Hepatocyte (in vitro differentiated cells): ENCODE measurements around the gene ZNF462. TPM values are rescaled to one million over a fixed set of nuclear protein-coding genes. Genes with fewer than 3 reads are reported as not detected.

Source experiments
- DNase-seq: peaks from one replicate; pipeline ENCODE4 v3.0.0-alpha.2; 2016; ENCODE audit warnings: low spot score
- H2AFZ ChIP-seq: fragments of 200-600 bp; sonication (generic); 2 replicates; pipeline ENCODE4 v1.6.0; 2016; ENCODE audit warnings: antibody characterized with exemption, mild to moderate bottlenecking
- H3K27ac ChIP-seq: fragments of 200-600 bp; sonication (generic); 2 replicates; pipeline ENCODE4 v1.5.1; 2016; ENCODE audit warnings: mild to moderate bottlenecking
- H3K27me3 ChIP-seq: fragments of 200-600 bp; sonication (generic); 2 replicates; pipeline ENCODE4 v1.6.1; 2016
- H3K36me3 ChIP-seq: fragments of 200-600 bp; sonication (generic); replicated peaks from 2 replicates; pipeline ENCODE4 v1.5.1; 2016; ENCODE audit warnings: low read depth; ENCODE audit not compliant: insufficient read depth
- H3K4me1 ChIP-seq: fragments of 200-600 bp; sonication (generic); 2 replicates; pipeline ENCODE4 v1.5.1; 2016; ENCODE audit warnings: mild to moderate bottlenecking, moderate library complexity; ENCODE audit not compliant: insufficient read depth
- H3K4me2 ChIP-seq: fragments of 200-600 bp; sonication (generic); 2 replicates; pipeline ENCODE4 v1.6.0; 2016
- H3K4me3 ChIP-seq: fragments of 200-600 bp; sonication (generic); 2 replicates; pipeline ENCODE4 v1.5.1; 2016; ENCODE audit warnings: mild to moderate bottlenecking
- H3K79me2 ChIP-seq: fragments of 200-600 bp; sonication (generic); 2 replicates; pipeline ENCODE4 v1.6.0; 2017; ENCODE audit warnings: mild to moderate bottlenecking
- H3K9me2 ChIP-seq: fragments of 200-600 bp; sonication (generic); replicated peaks from 2 replicates; pipeline ENCODE4 v1.6.0; 2017; ENCODE audit warnings: mild to moderate bottlenecking; ENCODE audit not compliant: insufficient read depth
- H3K9me3 ChIP-seq: fragments of 200-600 bp; sonication (generic); 2 replicates; pipeline ENCODE4 v1.5.1; 2016; ENCODE audit warnings: low read depth, mild to moderate bottlenecking
- H4K20me1 ChIP-seq: fragments of 200-600 bp; sonication (generic); 2 replicates; pipeline ENCODE4 v1.6.0; 2016; ENCODE audit warnings: mild to moderate bottlenecking; ENCODE audit not compliant: insufficient read depth, poor library complexity, severe bottlenecking
- CTCF ChIP-seq: fragments of 200-600 bp; sonication (generic); IDR thresholded peaks from 2 replicates; pipeline ENCODE4 v1.5.1; 2016; ENCODE audit warnings: antibody characterized with exemption, mild to moderate bottlenecking; ENCODE audit not compliant: poor library complexity
- EZH2 ChIP-seq: fragments of 200-600 bp; sonication (generic); IDR thresholded peaks from 2 replicates; pipeline ENCODE4 v1.6.1; 2016; ENCODE audit warnings: antibody characterized with exemption, mild to moderate bottlenecking, borderline replicate concordance
- EZH2phosphoT487 ChIP-seq: fragments of 200-600 bp; sonication (generic); IDR thresholded peaks from one replicate; pipeline ENCODE4 v1.6.1; 2018; ENCODE audit warnings: antibody characterized with exemption, mild to moderate bottlenecking, low read depth, moderate library complexity; ENCODE audit not compliant: unreplicated experiment, severe bottlenecking
- WGBS: methylation state at CpG from one replicate; pipeline ENCODE4 v1.1.6; 2016; ENCODE audit warnings: low lambda C conversion rate; ENCODE audit errors: missing lambda C conversion rate; 5-methylcytosine and 5-hydroxymethylcytosine counted together
- polyA plus RNA-seq: library from polyadenylated mRNA; unstranded; fragments of >200 nt; fragmentation: Nextera tagmentation; extraction: Ambion mirVana; gene quantifications from 2 replicates; pipeline ENCODE4 v1.2.1, GENCODE V29; 2016
- total RNA-seq: library from RNA; depleted of rRNA; stranded (reverse); fragments of >200 nt; gene quantifications from 2 replicates; pipeline ENCODE4 v1.2.3, GENCODE V29; 2014

ZNF462 gene
- total and polyA plus RNA-seq, 2 experiments from 2014 or later: 7.8 to 27.5 TPM

DNA sequence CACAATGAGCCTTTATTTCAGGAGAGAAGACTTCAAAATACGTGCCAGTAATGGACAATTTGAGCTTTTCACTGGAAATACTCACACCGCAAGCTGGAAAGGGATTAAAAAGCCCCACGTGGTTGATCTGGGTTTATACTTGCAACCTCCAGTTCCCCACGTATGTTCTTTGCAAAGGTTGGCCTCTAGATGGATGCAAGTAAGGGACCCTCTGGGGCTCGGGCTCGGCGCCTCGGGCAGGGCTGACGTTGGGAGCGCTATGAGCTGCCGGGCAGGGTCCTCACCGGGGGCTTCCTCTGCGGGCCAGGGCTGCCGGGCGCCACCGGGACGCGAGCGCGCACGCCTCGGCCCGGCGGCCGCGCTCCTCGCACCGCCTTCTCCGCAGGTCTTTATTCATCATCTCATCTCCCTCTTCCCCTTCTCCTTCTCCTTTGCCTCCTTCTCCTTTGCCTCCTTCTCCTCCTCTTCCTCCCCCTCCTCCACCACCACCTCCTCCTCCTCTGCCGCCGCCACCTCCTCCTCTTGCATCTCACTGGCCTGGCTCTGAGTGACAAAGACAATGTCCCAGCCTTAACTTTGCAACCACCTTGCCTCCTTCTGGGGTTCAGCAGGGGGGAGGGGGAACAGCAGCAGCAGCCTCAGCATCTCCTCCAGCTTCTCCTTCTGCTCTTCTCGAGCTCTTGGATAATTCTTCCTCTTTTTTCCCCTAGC, 701 bp upstream of the ZNF462 start:
- H3K4me2 ChIP-seq: peak overlapping the region; percentile 90
- TF ChIP-seq EZH2phosphoT487: no peak
- TF ChIP-seq CTCF: no peak
- TF ChIP-seq EZH2: no peak
- H3K9me2 ChIP-seq: no peaks in the 10 kb centered on the region
- H3K27me3 ChIP-seq: no peaks in the 10 kb centered on the region
- H2AFZ ChIP-seq: peak overlapping the region; percentile 62
- H3K9me3 ChIP-seq: no peaks in the 10 kb centered on the region
- H3K4me1 ChIP-seq: peaks cover 11% of the 10 kb centered on the region
- no peaks in the 10 kb centered on the region for H4K20me1 ChIP-seq
- H3K4me3 ChIP-seq: peak overlapping the region; percentile 90
- peak; percentile 54 for DNase-seq
- peaks cover 43% of the 10 kb centered on the region for H3K79me2 ChIP-seq
- 0% methylated on average over 31 of the region's 32 CpGs for WGBS
- H3K27ac ChIP-seq: peak overlapping the region; percentile 96
- H3K36me3 ChIP-seq: no peaks in the 10 kb centered on the region

DNA sequence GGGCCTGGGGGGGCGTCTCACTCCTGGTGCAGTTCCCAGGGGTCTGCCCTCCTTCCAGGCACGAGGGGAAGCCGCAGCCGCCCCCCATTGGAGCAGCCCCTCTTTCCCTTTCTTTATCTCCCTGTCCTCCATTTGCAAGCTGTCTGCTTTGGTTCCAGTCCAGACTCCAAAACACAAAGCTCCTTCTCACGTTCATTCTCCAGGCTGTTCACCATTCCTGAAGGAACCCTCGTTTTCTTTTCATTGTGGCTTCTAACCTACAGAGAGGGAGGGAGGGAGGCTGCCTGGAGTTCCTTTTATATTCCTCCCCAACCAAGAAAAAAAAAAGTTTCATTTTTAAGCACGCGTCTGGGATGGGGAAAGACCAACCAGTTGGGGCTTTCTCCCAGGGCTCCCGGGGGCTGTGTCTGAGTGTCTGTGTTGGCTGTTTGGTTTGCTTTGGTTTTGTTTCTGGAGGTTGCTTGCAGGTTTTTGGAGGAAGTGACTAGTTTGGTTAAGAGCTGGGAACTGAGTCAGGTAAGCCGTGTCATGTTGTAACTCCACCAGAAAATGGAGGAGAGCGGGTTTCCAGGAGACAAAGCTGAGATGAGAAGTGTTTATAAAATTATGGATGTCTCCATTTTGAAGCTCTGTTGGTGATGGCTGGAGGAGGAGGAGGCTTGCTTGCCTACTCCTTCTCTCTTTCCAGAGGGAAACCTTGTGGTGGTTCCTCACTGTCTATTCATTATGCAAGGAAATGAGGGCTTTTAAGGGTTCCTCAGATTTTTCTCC, 1.6 kb downstream of the ZNF462 start:
- Histone ChIP-seq H3K4me2 (peak overlapping the region; percentile 90), H3K4me1 (peaks cover 26% of the 10 kb centered on the region), H3K36me3 (no peaks in the 10 kb centered on the region), H4K20me1 (peaks cover 6% of the 10 kb centered on the region), H3K4me3 (peak overlapping the region; percentile 90), H3K79me2 (peaks cover 66% of the 10 kb centered on the region), H3K9me3 (no peaks in the 10 kb centered on the region), H3K9me2 (no peaks in the 10 kb centered on the region), H2AFZ (peak overlapping the region; percentile 62), H3K27me3 (no peaks in the 10 kb centered on the region), H3K27ac (peak overlapping the region; percentile 96)
- 7% methylated on average over 10 of the region's 11 CpGs for WGBS
- peak; percentile 44 for DNase-seq
- TF ChIP-seq EZH2phosphoT487: no peak
- no peak for TF ChIP-seq EZH2
- no peak for TF ChIP-seq CTCF

- peaks cover 82% of the 10 kb centered on the region for H3K79me2 ChIP-seq
- no peaks in the 10 kb centered on the region for H3K9me3 ChIP-seq
- no peaks in the 10 kb centered on the region for H3K27me3 ChIP-seq
- H3K27ac ChIP-seq: peak overlapping the region; percentile 96
- H2AFZ ChIP-seq: no peak overlapping the region
- H3K9me2 ChIP-seq: no peaks in the 10 kb centered on the region
- TF ChIP-seq CTCF (no peak), EZH2phosphoT487 (no peak), EZH2 (no peak)
- no peak overlapping the region for H3K4me3 ChIP-seq
- peaks cover 6% of the 10 kb centered on the region for H4K20me1 ChIP-seq
- DNase-seq: no peak
- WGBS: 82% methylated on average over 1 of the region's 1 CpG
- peaks cover 26% of the 10 kb centered on the region for H3K4me1 ChIP-seq
- no peaks in the 10 kb centered on the region for H3K36me3 ChIP-seq
- H3K4me2 ChIP-seq: peak overlapping the region; percentile 90
Measured at GRCh38 chr9:106866243-106866642, 3.3 kb downstream of the ZNF462 start.
